SK-N-SH (cell line): Measurements from ENCODE around the gene FLRT1. TPM values are rescaled to one million over a fixed set of nuclear protein-coding genes. Genes with fewer than 3 reads are reported as not detected.

Experiments used
- CTCF ChIA-PET: fragments of 300-600, 350-600 bp; formaldehyde crosslinking; extraction: SDS; loops from one replicate; lab custom pipeline; 2021; lab: Yijun Ruan, JAX
- POLR2A ChIA-PET: fragments of 350-600 bp; sonication (Branson Sonifier 250); formaldehyde crosslinking; extraction: SDS; loops from one replicate; lab custom pipeline; 2020; ENCODE audit warnings: antibody characterized with exemption, inconsistent platforms; lab: Yijun Ruan, JAX
- DNase-seq: peaks from one replicate; pipeline ENCODE4 v3.0.0; 2012
- H2AFZ ChIP-seq: fragments of 200-600 bp; sonication (generic); 2 replicates; pipeline ENCODE4 v1.8.1; 2016; ENCODE audit warnings: antibody characterized with exemption, mild to moderate bottlenecking, low read depth
- H3F3A ChIP-seq: fragments of 200-600 bp; sonication (generic); replicated peaks from 2 replicates; pipeline ENCODE3; 2016; ENCODE audit warnings: antibody characterized with exemption, mild to moderate bottlenecking; ENCODE audit not compliant: insufficient read depth
- H3K27ac ChIP-seq, 2 experiments: fragments of 200-500 bp in 1 of 2; fragments of 200-600 bp in 1 of 2; sonication (Bioruptor generic) in 1 of 2; sonication (generic), shearing (Covaris generic) in 1 of 2; 2 replicates each; pipeline versions ENCODE4 v1.5.1 to v1.6.1; 2014 to 2016; ENCODE audit warnings: low read depth in 2 of 2, inconsistent platforms in 1 of 2, low read length in 1 of 2, mild to moderate bottlenecking in 1 of 2, mixed read lengths in 1 of 2
- H3K27me3 ChIP-seq: fragments of 200-600 bp; sonication (generic), shearing (Covaris generic); 2 replicates; pipeline ENCODE4 v1.6.1; 2016; ENCODE audit warnings: mixed run types; ENCODE audit not compliant: insufficient read depth
- H3K36me3 ChIP-seq, 2 experiments: fragments of 200-500 bp in 1 of 2; fragments of 200-600 bp in 1 of 2; sonication (Bioruptor generic) in 1 of 2; sonication (generic) in 1 of 2; replicated peaks in 1 of 2; 2 replicates each; pipeline versions ENCODE3 to v1.5.1; 2014 to 2016; ENCODE audit warnings: low read length in 1 of 2, mild to moderate bottlenecking in 1 of 2; ENCODE audit not compliant: insufficient read depth in 2 of 2, control insufficient read depth in 1 of 2
- H3K4me1 ChIP-seq, 2 experiments: fragments of 200-500 bp in 1 of 2; fragments of 200-600 bp in 1 of 2; sonication (Bioruptor generic) in 1 of 2; sonication (generic), shearing (Covaris generic) in 1 of 2; 2 replicates each; pipeline versions ENCODE4 v1.5.1 to v1.6.1; 2014 to 2016; ENCODE audit warnings: low read depth in 1 of 2, low read length in 1 of 2, mixed run types in 1 of 2; ENCODE audit not compliant: insufficient read depth in 2 of 2, control insufficient read depth in 1 of 2
- H3K4me2 ChIP-seq: fragments of 200-600 bp; sonication (generic), shearing (Covaris generic); 2 replicates; pipeline ENCODE4 v1.6.1; 2017; ENCODE audit warnings: mixed run types
- H3K4me3 ChIP-seq, 2 experiments: fragments of 200-500 bp in 1 of 2; fragments of 200-600 bp in 1 of 2; sonication (Bioruptor generic) in 1 of 2; sonication (generic), shearing (Covaris generic) in 1 of 2; 2 replicates each; pipeline versions ENCODE4 v1.5.1 to v1.8.1; 2014 to 2016; ENCODE audit warnings: low read depth in 2 of 2, inconsistent platforms in 1 of 2, low read length in 1 of 2, mild to moderate bottlenecking in 1 of 2, mixed read lengths in 1 of 2, moderate library complexity in 1 of 2
- H3K79me2 ChIP-seq: fragments of 200-600 bp; sonication (generic); 2 replicates; pipeline ENCODE4 v1.8.1; 2017; ENCODE audit warnings: mild to moderate bottlenecking; ENCODE audit not compliant: insufficient read depth
- H3K9ac ChIP-seq: fragments of 200-600 bp; sonication (generic); 2 replicates; pipeline ENCODE4 v1.6.1; 2017; ENCODE audit warnings: mixed run types
- H3K9me2 ChIP-seq: fragments of 200-600 bp; sonication (generic); 2 replicates; pipeline ENCODE4 v1.6.1; 2017; ENCODE audit warnings: mixed run types
- H3K9me3 ChIP-seq: fragments of 200-600 bp; sonication (generic); 2 replicates; pipeline ENCODE4 v1.6.1; 2017; ENCODE audit warnings: mixed run types, mild to moderate bottlenecking, moderate library complexity
- H4K20me1 ChIP-seq: fragments of 200-600 bp; sonication (generic); 2 replicates; pipeline ENCODE4 v1.6.1; 2017; ENCODE audit warnings: mild to moderate bottlenecking, mixed run types; ENCODE audit not compliant: insufficient read depth
- ELF1 ChIP-seq: IDR thresholded peaks from 2 replicates; pipeline ENCODE4 v1.4.0; 2012
- EP300 ChIP-seq, 2 experiments: IDR thresholded peaks; 2 replicates each; pipeline versions ENCODE4 v1.4.0 to v1.6.1; 2012; ENCODE audit warnings: borderline replicate concordance in 1 of 2, low read depth in 1 of 2, low read length in 1 of 2
- FOXJ3 ChIP-seq: sonication (generic); formaldehyde crosslinking; IDR thresholded peaks from 2 replicates; pipeline ENCODE4 v1.5.1; 2020; ENCODE audit warnings: mild to moderate bottlenecking, missing genetic modification reagents
- GABPA ChIP-seq: IDR thresholded peaks from 2 replicates; pipeline ENCODE4 v1.4.0; 2012; ENCODE audit warnings: low read depth, mild to moderate bottlenecking
- JUND ChIP-seq: IDR thresholded peaks from 2 replicates; pipeline ENCODE4 v1.4.0; 2012
- MEF2A ChIP-seq: IDR thresholded peaks from 2 replicates; pipeline ENCODE4 v1.4.0; 2012; ENCODE audit warnings: low read depth, borderline replicate concordance
- NRF1 ChIP-seq: IDR thresholded peaks from 2 replicates; pipeline ENCODE4 v1.6.1; 2012; ENCODE audit warnings: low read depth, mild to moderate bottlenecking, low read length
- POLR2AphosphoS5 ChIP-seq: IDR thresholded peaks from 2 replicates; pipeline ENCODE4 v1.6.1; 2012; ENCODE audit warnings: low read depth, low read length
- RAD21 ChIP-seq: IDR thresholded peaks from 2 replicates; pipeline ENCODE4 v1.6.1; 2012; ENCODE audit warnings: mild to moderate bottlenecking, low read length
- RXRA ChIP-seq: IDR thresholded peaks from 2 replicates; pipeline ENCODE4 v1.4.0; 2012; ENCODE audit warnings: low read depth, mild to moderate bottlenecking, borderline replicate concordance
- SIN3A ChIP-seq: IDR thresholded peaks from 2 replicates; pipeline ENCODE4 v1.6.1; 2012; ENCODE audit warnings: low read depth, mild to moderate bottlenecking, low read length, moderate library complexity, borderline replicate concordance
- SMC3 ChIP-seq: IDR thresholded peaks from 2 replicates; pipeline ENCODE4 v1.6.1; 2012; ENCODE audit warnings: low read depth, low read length, improper control_type of control experiment
- TAF1 ChIP-seq: IDR thresholded peaks from 2 replicates; pipeline ENCODE4 v1.6.1; 2012; ENCODE audit warnings: low read depth, mild to moderate bottlenecking, low read length, moderate library complexity, borderline replicate concordance
- TEAD4 ChIP-seq: IDR thresholded peaks from 2 replicates; pipeline ENCODE4 v1.4.0; 2012; ENCODE audit warnings: mild to moderate bottlenecking, borderline replicate concordance; ENCODE audit not compliant: insufficient read depth
- YY1 ChIP-seq: IDR thresholded peaks from 2 replicates; pipeline ENCODE4 v1.4.0; 2012; ENCODE audit warnings: low read depth, mild to moderate bottlenecking
- WGBS: methylation state at CpG from one replicate; pipeline ENCODE4 v1.1.6; 2017; ENCODE audit warnings: low lambda C conversion rate; 5-methylcytosine and 5-hydroxymethylcytosine counted together
- polyA plus RNA-seq, 3 experiments: library from polyadenylated mRNA; depleted of rRNA; stranded (reverse); fragments of >200 nt; gene quantifications; 2 replicates each; pipeline ENCODE4 v1.2.3, GENCODE V29; 2012
- TF ChIP-seq, protein P1 (sequence below): IDR thresholded peaks from 2 replicates; pipeline ENCODE4 v1.4.0; 2012; ENCODE audit warnings: low read depth
- TF ChIP-seq, protein P2 (sequence below): IDR thresholded peaks from 2 replicates; pipeline ENCODE4 v1.4.0; 2012; ENCODE audit warnings: low read depth, borderline replicate concordance
- TF ChIP-seq, protein P3 (sequence below): fragments of 150-350 bp; IDR thresholded peaks from 2 replicates; pipeline ENCODE4 v1.6.1; 2016; ENCODE audit warnings: mild to moderate bottlenecking, low read depth, low read length

FLRT1 gene
- polyA plus RNA-seq, 1 of the 3 experiments (the other 2 are of a cell fraction) = 0.03 TPM

DNA sequence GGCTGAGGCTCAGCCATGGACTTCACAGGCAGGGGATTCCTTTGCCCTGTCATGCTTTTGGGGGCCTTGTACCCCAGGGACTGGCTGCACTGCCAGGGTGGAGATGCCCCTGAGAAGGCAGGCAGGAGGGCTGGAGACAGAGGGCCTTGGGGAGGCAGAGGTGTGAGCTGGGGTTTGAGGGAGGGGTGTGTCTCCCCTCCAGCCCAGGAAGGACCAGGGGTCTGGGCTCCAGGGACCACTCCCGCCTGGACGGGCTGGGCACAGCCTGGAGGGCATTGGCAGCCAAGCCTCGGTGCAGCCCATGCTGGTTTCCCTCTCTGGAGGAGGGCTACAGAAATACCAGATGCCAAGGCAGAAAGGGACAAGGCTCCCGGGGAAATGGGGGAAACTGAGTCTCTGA is 30.0 kb upstream of the FLRT1 start:
- Histone ChIP-seq H3K9me2 (no peaks in the 10 kb centered on the region), H3K36me3 (peaks cover 0 to 17% of the 10 kb centered on the region in 2 experiments)
- 60% methylated on average over 1 of the region's 4 CpGs for WGBS
- POLR2A ChIA-PET = no interaction called here
- no peak for DNase-seq
- no peak for TF ChIP-seq GABPA
- TF ChIP-seq FOXJ3 (CRISPR knock-in tag) = no peak
- no peak for TF ChIP-seq RXRA
- no peak for TF ChIP-seq RAD21
- TF ChIP-seq, all 33 proteins: peak for 0
- Histone ChIP-seq H4K20me1 (peaks cover 17% of the 10 kb centered on the region), H3K4me2 (no peak overlapping the region), H3K79me2 (no peaks in the 10 kb centered on the region), H3K27me3 (no peaks in the 10 kb centered on the region), H3K9ac (no peak overlapping the region), H2AFZ (no peak overlapping the region), H3K9me3 (no peaks in the 10 kb centered on the region), H3K27ac (no peak overlapping the region), H3K4me1 (peaks cover 0 to 15% of the 10 kb centered on the region in 2 experiments; a peak in 2 of 4 replicates), H3F3A (no peaks in the 10 kb centered on the region), H3K4me3 (no peak overlapping the region)
- CTCF ChIA-PET = interaction anchor here (2.6 kb wide), 1 partner anchor 12 kb away, joined by 17 read pairs; no protein-coding TSS in a partner anchor

DNA sequence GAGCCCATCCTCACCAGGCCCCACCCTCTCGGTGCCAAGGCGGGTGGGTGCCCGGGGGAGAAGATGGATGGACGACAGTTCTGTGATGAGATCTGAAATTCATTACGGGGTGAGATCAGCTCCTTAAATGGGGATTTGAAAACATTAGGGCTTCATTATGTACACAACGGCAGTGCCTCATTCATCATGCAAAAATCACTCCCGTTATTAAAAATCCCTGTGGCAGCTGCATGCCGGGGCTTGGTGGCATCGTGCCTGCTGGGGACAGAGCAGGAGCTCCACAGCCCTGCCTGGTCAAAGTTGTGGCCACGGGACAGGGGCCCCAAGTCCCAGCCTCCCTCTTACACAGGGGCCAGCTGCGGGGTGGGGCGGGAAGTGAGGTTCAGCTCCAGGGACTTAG is 29.3 kb upstream of the FLRT1 start:
- Histone ChIP-seq H4K20me1 (peaks cover 17% of the 10 kb centered on the region), H3K4me1 (peaks cover 0 to 15% of the 10 kb centered on the region in 2 experiments; a peak in 2 of 4 replicates), H3K9ac (no peak overlapping the region), H3K27me3 (no peaks in the 10 kb centered on the region), H3K4me2 (no peak overlapping the region), H3K4me3 (no peak overlapping the region), H2AFZ (no peak overlapping the region), H3F3A (no peaks in the 10 kb centered on the region), H3K9me2 (no peaks in the 10 kb centered on the region), H3K27ac (no peak overlapping the region), H3K79me2 (no peaks in the 10 kb centered on the region), H3K36me3 (peaks cover 0 to 12% of the 10 kb centered on the region in 2 experiments), H3K9me3 (no peaks in the 10 kb centered on the region)
- 84% methylated on average over 10 of the region's 12 CpGs for WGBS
- POLR2A ChIA-PET = interaction anchor here (1.1 kb wide), 1 partner anchor 25 kb away, joined by 3 read pairs; no protein-coding TSS in a partner anchor
- CTCF ChIA-PET = interaction anchor here (1.2 to 2.6 kb wide), 3 partner anchors 11 to 142 kb away, joined by 5 to 17 read pairs (median 6); no protein-coding TSS in a partner anchor
- TF ChIP-seq TAF1 (no peak), RXRA (no peak), MEF2A (no peak), YY1 (no peak), TEAD4 (no peak), JUND (no peak), EP300 (IDR thresholded peaks at IDR 0.05; ENCODE audit: borderline replicate concordance in 1 of 2, low read depth in 1 of 2, low read length in 1 of 2) (no peak), SIN3A (no peak), NRF1 (no peak), POLR2AphosphoS5 (no peak), ELF1 (no peak), SMC3 (no peak)
- TF ChIP-seq, protein P1, sequence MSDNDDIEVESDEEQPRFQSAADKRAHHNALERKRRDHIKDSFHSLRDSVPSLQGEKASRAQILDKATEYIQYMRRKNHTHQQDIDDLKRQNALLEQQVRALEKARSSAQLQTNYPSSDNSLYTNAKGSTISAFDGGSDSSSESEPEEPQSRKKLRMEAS = no peak
- TF ChIP-seq, protein P2, sequence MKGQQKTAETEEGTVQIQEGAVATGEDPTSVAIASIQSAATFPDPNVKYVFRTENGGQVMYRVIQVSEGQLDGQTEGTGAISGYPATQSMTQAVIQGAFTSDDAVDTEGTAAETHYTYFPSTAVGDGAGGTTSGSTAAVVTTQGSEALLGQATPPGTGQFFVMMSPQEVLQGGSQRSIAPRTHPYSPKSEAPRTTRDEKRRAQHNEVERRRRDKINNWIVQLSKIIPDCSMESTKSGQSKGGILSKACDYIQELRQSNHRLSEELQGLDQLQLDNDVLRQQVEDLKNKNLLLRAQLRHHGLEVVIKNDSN = no peak
- TF ChIP-seq, protein P3, sequence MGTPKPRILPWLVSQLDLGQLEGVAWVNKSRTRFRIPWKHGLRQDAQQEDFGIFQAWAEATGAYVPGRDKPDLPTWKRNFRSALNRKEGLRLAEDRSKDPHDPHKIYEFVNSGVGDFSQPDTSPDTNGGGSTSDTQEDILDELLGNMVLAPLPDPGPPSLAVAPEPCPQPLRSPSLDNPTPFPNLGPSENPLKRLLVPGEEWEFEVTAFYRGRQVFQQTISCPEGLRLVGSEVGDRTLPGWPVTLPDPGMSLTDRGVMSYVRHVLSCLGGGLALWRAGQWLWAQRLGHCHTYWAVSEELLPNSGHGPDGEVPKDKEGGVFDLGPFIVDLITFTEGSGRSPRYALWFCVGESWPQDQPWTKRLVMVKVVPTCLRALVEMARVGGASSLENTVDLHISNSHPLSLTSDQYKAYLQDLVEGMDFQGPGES = no peak
- no peak for DNase-seq
